HG03175 (cell line): ENCODE results near the gene HMOX2.
A peak's percentile ranks its signal among the peaks of the same experiment; 100 is the strongest.

Experiments
- ATAC-seq: cut with Tn5 transposase; IDR thresholded peaks from one replicate; pipeline ENCODE4 v1.9.1; 2021; ENCODE audit warnings: mild to moderate bottlenecking, moderate library complexity; ENCODE audit not compliant: unreplicated experiment

The HMOX2 gene, protein sequence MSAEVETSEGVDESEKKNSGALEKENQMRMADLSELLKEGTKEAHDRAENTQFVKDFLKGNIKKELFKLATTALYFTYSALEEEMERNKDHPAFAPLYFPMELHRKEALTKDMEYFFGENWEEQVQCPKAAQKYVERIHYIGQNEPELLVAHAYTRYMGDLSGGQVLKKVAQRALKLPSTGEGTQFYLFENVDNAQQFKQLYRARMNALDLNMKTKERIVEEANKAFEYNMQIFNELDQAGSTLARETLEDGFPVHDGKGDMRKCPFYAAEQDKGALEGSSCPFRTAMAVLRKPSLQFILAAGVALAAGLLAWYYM

DNA sequence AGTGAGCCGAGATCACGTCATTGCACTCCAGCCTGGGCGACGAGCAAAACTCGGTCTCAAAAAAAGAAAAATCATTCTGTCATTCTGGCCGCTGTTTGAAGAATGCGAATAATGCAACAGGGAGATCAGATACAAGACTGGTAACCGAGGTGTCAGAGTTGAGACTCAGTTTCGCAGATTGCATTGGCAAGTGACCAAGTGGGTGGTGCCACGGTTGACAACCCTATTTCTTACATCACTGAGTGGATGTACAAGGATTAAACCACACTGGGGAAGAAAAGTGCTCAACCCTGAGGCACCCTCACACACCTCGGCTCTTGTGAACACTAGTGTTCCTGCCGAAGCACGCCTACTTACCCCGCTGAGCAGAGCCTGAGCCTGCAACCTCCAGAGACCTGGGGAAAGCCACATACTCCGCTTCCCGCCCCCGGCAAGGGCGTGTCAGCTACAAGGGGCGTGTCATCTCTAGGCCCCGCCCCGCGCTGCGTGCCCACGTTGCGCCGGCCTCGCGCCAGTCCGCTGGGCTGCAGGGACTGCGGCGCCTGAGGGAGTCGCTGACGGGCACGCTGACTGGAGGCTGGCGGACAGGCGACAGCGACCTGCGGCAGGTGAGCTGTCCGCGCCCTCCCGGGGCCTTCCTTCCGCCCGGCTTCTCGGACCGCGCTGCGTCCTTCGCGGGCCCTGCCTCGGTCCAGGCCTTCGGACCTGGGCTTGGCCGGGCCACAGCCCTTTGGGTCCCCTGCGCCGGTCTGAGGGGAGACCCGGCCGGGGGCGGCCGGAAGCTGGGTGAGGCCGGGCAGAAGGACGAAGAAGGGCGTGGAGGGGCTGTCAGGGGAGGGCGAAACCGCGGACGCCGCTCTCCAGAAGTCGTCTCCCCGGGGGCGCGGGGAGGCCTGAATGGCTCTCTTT is at the start of gene HMOX2:
TSS of gene HMOX2 (plus strand) at position 519 of the 909 bp plus-strand sequence. CDS start 29,127 bp downstream, outside the sequence.
- ATAC-seq, result peak; percentile 89

DNA sequence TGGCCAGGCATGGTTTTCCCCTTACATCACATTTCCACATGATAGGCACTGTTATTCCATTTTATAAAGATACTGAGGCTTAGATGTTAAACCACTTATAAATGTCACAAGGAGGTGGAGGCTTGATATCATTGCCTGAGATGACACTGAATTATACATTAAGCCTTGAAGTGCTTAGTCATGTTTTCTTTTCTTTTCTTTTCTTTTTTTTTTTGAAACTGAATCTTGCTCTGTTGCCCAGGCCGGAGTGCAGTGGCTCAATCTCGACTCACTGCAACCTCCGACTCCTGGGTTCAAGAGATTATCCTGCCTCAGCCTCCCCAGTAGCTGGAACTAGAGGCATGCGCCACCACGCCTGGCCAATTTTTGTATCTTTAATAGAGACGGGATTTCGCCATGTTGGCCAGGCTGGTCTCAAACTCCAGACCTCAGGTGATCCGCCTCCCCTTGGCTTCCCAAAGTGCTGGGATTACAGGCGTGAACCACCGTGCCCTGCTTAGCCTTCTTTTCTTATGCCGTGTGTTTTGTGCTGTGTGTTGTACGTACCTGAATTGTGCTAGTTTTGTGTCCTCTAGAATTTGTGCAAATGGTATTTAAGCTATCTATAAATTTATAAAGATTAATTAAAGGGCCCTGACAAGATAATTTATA is 49.4 kb upstream of the HMOX2 start:
- ATAC-seq, result no peak

DNA sequence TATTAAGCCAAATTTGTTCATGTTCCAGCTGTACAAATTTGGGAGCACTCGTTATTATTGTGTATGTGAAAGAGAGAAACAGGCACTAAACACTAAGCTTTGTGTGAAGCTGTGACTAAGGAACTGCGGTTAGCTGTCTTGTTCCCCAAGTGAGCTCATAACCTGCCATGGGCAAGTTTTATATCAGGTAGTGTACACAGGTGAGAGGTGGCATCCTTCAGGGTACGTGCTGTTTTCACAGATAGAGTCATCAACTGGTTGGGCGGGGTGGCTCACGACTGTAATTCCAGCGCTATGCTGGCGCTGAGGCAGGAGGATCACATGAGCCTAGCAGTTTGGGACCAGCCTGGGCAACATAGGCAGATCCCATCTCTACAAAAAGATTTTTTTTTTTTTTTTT is 47.7 kb upstream of the HMOX2 start:
- ATAC-seq, result no peak

DNA sequence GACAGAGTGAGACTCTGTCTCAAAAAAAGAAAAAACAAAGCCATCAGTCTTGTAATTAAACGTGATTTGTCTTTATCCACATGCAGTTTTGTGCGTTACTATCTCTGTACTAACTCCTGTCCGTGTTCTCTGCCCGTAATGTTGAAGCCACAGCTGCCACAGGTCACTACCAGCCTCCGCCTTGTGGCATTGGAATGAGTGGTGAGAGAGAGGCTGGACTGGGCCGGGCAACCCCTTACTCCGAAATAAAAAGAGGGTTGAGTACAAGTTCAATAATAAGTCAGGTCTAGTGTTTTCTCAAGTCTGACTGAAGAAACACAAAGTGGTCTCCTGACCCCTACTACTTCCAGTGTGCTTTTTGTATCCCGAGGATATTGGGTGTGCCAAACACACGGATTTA is 45.2 kb upstream of the HMOX2 start:
- ATAC-seq, result no peak

DNA sequence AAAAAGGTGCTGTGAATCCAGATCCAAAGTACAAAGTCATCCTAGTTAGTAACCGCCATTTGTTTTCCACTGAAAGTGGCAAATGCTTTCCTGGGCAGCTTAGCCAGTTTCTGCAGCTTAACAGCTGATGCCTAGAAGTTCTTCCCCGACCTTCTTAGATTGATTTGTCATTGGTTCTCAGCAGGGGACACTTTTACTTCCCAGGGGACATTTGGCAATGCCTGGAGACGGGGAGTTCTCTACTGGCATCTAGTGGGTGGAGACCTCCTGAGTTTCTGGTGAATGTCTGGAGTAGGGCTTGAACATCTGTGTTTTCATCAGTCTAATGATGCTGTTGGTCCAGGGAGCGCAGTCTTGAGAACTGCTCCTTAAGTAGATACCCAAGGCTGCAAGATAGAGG is 43.0 kb upstream of the HMOX2 start:
- no peak for ATAC-seq

DNA sequence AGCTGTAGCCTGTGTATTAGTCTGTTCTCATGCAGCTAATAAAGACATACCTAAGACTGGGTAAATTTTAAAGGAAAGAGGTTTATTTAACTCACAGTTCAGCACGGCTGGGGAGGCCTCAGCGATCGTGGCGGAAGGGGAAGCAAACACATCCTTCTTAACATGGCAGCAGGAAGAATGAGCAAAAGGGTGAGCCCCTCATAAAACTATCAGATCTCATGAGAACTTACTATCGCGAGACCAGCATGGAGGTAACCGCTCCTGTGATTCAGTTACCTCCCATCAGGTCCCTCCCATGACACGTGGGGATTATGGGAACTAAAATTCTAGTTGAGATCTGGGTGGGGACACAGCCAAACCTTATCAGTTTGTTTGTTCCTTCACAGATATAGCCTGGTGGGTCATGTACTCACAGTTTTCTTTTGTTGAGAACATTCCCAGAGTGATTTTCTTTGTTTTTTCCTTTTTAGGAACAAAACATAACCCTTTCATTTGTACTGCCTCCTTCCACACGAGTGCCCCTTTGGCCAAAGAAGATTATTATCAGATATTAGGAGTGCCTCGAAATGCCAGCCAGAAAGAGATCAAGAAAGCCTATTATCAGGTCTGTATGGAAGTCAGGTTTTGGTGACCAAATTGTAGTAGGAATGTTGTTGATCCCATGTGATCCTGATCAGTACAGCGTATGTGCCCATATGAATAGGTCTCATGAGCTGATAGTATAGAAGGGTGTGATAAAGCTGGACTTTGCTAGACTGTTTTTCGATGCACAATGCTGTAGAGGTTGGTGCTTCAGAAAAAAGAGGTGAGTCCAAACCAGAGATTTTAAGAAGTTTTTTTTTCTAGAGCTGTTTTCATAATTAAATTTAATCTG is 42.0 kb upstream of the HMOX2 start:
- no peak for ATAC-seq

DNA sequence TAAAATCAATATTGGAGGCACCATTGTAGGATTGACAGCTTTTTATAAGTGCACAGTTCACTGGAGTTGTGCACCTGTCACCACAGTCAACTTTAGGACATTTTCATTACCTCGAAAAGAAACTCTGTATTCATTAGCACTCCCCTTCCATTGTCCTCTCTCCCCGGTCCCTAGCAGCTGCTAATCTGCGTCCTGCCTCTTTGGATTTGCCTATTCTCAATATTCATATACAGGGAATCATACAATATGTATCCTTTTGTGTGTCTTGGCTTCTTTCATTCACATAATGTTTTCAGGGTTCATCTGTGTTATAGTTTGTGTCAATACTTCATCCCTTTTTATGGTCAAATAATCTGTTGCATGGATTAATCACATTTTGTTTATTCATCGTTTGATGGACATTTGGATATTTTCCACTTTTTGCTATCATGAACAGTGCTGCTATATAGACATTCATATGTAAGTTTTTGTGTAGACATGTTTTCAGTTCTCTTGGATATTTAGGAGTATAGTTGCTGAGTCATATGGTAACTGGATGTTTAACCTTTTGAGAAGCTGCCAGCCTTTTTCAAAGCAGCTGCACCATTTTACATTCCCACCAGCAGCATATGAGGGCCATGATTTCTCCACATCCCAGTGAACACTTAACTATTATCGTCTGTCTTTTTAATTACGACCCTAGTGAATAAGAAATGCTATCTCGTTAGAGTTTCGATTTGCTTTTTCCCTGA is 40.7 kb upstream of the HMOX2 start:
- ATAC-seq, result no peak

DNA sequence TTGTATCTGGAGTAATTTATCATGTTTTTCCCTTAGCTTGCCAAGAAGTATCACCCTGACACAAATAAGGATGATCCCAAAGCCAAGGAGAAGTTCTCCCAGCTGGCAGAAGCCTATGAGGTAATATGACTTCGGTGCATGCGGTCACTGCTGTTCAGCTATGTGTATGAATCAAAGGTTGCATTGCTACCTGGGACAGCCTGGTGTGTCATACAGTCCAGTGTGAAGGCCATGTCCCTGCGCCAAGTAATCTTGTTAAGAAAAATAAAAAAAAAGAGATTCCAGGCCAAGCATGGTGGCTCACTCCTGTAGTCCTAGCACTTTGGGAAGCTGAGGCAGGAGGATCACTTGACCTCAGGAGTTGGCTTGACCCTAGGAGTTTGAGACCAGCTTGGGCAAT is 38.8 kb upstream of the HMOX2 start:
- no peak for ATAC-seq

DNA sequence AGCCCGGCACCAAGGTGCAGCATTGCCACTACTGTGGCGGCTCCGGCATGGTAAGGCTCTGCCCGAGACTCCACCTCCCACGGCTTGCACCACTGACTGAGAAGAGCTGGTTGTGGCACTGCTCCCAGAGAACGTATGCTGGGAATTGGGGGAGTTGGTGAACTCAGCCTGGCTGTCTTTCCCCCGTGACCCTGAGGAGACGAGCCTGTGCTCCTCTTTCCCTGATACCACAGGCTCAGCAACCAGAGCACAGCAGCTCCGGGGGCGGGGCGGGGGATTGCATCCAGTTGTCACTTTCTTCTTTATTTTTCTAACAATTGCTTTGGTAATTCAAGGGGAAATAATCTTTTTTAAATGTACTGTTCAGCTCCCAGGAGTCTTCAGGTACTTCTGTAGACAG is 33.8 kb upstream of the HMOX2 start:
- ATAC-seq, result no peak

DNA sequence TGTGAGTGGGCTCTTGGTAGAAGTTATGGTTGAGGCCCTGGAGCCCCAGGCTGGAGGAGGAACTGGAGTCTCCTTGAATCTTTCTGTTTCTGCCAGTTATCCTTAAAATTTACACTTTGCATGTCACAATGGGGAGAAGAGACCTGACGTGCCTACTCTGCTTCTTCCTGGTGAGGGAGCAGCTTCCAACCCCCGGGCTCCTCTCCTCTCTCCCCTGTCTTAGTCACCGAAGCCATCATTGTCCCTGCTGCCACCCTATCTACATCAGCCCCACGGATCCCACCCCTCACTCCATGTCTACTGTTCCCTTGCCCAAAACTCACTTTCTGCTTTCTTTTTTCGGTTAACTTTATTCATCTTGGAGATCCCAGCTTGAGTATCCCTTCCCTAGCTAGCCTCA is 32.9 kb upstream of the HMOX2 start:
- no peak for ATAC-seq

DNA sequence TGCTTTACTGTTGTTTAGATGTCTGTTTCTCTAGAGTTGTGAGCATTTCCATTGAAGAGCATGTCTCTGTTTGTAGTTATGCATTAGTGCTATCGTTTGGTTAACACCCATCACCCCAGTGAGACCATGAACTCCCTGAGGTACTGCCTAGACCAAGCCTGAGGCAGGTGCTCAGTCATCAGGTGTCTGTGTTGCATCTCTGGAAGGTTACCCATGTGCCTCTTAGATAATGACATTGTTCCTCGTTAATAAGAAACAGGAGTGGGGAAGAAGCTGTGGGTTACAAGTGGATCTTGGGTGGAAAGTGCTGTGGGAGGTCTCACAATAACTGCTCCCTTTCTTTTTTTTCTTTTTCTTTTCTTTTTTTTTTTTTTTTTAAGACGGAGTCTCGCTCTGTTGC is 32.2 kb upstream of the HMOX2 start:
- ATAC-seq, result no peak

DNA sequence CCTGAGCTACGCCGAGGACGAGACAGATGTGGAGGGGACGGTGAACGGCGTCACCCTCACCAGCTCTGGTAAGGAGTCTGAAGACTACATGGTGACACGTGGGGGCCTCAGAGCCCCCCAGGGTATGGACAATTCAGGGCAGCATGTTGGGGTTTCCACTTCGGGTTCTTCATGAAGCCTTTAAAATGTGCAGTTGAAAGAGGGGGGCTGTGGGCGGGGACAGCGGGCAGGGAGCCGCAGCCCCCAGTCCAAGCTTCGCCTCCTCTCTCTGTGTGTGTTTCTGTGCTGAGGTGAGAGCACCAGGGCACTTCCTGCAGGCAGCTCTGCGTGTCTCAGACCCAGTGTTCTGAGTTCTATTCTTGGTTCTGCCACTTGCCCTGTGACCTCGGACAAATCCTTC is 25.8 kb upstream of the HMOX2 start:
- no peak for ATAC-seq

DNA sequence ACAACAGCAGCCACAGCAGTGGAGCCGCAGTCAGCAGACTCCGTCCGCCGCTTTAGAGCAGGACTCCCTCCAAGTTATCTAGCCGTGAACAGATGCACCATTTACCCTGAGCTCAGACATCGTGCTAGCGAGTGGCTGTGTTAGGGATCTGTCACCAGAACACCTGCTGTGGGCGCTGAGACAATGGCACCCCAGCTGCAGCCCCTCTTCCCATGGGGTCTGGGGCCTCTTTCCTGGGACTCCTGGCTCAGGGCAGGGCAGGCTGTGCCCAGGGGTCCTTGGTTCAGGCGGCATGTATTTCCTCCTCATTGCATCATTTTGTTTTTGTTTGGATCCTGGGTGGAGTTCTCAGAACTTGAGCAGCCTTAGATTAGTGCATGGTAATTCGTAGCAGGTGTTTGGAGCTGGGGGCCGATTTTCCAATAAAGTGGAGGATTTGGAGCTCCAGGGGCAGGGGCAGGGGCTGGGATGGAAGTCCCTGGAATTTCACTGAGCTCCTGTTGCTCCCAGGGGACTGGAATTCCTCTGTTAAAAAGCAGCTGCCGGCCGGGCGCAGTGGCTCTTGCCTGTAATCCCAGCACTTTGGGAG is 25.2 kb upstream of the HMOX2 start:
- no peak for ATAC-seq

DNA sequence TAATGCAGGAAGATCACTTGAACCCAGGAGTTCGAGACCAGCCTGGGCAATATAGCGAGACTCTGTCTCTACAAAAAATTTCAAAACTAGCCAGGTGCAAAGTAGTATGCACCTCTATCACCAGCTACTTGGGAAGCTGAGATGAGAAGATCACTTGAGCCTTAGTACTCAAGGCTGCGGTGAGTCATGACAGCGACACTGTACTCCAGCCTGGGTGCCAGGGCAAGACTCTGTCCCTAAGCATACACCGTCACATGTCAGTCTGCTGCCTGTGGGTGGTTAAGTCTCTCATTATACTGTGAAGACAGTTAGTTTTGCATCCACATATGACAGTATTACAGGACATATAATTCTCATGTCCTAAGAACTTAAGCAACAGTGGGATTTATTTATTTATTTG is 23.5 kb upstream of the HMOX2 start:
- no peak for ATAC-seq

DNA sequence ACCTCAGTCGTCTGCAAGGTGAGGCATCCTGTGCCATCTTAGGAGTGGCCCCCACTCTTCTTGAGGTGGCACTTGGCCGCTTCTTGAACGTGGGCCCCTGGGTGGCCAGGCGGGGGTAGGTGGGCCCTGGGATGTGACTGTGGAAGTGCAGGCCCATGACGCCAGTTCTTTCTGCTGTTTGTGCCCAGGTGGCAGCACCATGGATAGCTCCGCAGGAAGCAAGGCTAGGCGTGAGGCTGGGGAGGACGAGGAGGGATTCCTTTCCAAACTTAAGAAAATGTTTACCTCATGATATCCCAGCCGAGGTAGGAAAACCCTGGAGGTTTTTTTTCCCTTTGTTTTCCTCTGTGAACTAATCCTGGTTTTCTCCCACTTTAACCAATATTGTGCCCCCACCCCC is 21.6 kb upstream of the HMOX2 start:
- ATAC-seq, result no peak

DNA sequence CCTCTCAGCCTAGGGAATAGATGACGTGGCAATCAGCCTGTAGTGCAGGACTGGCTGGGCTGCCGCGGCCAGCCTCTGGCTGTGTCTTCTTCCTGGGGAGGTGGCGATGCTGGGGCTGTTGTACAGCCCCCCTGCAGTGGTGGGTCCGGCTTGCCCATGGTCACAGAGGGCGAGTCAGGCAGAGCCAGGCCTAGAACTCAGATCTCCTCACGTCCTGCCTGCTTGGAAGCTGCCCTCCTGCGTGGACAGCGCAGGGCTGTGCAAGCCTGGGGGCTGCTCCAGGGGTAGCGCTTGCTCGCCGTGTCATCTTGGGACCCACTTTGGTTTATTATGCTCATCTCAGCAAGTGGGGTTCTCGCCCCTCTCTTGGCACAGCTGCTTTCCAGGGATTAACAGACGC is 21.1 kb upstream of the HMOX2 start:
- no peak for ATAC-seq

DNA sequence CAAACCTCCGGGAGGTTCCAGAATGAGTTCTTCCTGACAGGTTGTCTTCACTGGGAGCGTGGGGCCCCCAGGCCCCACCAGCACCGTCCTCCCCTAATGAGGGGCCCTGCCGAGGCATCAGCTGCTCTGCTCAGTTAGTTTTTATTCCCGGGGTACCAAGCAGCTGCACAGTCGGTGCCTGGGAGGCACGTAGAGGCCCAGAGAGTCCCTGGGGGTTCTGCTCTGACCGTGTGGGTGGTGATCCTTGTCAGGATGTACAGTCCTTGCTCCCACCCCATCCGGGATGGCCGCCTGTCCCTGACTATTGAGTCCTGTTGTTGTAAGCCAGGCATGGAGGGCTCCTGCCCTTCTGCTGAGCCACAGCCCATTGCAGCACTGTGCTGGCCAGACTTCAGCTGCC is 20.2 kb upstream of the HMOX2 start:
- no peak for ATAC-seq

DNA sequence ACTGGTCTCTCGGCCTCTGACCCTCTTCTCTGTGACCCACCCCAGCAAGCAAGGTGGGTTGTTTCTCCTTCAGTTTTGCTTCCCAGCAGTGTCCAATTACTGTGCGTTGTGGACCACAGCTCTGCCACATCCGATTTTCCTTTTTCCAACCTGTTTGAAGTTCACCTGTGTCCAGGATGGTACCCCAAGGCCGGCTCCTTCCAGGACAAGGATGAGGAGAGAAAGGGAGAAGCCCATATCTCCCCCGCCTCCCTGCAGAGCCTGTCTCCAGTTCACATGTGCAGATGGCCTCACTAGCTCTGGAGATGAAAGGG is 15.3 kb upstream of the HMOX2 start:
- ATAC-seq, result no peak

DNA sequence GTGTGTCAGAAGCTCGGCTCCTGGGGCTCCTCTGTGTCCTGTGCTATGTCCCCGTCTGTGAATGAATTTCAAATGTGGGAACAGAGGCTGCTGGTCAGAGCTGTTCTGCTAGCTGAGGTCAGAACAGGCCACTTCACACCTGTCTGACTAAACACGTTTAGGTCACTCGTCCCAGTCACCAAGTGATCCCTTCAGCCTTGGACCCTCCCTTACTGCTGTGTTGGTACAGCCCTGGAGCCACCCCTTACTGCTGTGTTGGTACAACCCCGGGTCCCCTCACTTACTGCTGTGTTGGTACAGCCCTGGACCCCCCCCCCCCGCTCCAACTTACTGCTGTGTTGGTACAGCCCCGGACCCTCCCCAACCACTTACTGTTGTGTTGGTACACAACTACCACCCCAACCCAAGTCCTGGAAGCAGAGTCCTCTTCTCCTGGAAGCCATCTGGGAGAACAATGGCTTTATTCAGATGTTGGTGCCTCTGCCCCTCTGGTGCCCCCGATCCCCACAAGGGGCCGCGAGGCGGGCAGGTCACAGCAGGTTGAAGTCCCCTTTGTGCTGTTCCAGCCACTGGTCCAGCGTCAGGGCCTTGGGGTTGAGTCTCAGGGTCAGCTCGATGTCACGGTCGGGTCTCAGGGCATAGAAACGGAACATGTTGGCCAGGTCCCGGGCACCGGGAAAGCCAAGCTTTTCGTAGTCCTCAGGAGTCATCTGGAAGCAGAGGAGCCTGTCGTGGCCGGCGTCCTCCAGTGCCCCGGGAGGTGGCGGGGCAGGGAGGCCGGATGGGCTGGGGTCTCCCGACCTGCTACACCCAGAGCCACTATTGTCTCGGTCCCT is 14.7 kb upstream of the HMOX2 start:
- no peak for ATAC-seq
